SU-DHL-6 (cell line): ENCODE measurements around the gene NOL8.

ENCODE experiments used
- EZH2phosphoT487 ChIP-seq: fragments of 200-600 bp; sonication (generic), shearing (Covaris generic); conservative IDR thresholded peaks from 2 replicates; pipeline ENCODE4 v1.6.1; 2018; ENCODE audit warnings: mild to moderate bottlenecking, antibody characterized with exemption, low read length, moderate library complexity, mixed read lengths
- TF ChIP-seq, protein P1 (sequence below): fragments of 200-600 bp; sonication (generic); IDR thresholded peaks from one replicate; pipeline ENCODE4 v1.5.1; 2017; ENCODE audit warnings: antibody characterized with exemption, mild to moderate bottlenecking, low read length, moderate library complexity; ENCODE audit not compliant: insufficient read depth, poor library complexity, severe bottlenecking

DNA sequence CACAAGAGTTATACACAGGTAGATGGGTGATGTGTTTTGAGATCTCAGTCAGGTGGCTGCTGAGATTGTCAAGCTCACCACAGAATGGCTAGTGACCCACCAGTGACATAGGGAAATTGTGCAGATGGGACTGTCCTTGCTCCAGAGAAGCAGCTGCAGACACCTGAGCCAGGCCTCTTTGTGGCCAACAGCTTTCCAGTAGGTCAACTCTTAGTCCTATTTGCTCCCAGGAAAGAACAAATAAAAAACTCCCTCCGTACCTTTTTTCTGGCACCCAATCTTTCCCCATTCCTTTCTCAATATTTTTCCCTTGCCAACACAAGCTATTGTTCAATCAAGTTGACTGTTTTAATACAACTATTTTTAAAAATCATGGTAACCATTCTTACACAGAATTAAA, 45.8 kb downstream of the NOL8 start:
- no peak for TF ChIP-seq EZH2phosphoT487
- TF ChIP-seq, protein P1, sequence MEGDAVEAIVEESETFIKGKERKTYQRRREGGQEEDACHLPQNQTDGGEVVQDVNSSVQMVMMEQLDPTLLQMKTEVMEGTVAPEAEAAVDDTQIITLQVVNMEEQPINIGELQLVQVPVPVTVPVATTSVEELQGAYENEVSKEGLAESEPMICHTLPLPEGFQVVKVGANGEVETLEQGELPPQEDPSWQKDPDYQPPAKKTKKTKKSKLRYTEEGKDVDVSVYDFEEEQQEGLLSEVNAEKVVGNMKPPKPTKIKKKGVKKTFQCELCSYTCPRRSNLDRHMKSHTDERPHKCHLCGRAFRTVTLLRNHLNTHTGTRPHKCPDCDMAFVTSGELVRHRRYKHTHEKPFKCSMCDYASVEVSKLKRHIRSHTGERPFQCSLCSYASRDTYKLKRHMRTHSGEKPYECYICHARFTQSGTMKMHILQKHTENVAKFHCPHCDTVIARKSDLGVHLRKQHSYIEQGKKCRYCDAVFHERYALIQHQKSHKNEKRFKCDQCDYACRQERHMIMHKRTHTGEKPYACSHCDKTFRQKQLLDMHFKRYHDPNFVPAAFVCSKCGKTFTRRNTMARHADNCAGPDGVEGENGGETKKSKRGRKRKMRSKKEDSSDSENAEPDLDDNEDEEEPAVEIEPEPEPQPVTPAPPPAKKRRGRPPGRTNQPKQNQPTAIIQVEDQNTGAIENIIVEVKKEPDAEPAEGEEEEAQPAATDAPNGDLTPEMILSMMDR: no peak
